HPDE6-E6E7 (cell line): ENCODE data around the gene OLFML1.

Source experiments
- DNase-seq: peaks from one replicate; pipeline ENCODE4 v3.0.0; 2011; ENCODE audit warnings: missing footprints; ENCODE audit errors: extremely low spot score

The OLFML1 gene

GRCh38 chr11:7532405-7533145, 47.3 kb downstream of the OLFML1 start:
- DNase-seq = no peak

DNA sequence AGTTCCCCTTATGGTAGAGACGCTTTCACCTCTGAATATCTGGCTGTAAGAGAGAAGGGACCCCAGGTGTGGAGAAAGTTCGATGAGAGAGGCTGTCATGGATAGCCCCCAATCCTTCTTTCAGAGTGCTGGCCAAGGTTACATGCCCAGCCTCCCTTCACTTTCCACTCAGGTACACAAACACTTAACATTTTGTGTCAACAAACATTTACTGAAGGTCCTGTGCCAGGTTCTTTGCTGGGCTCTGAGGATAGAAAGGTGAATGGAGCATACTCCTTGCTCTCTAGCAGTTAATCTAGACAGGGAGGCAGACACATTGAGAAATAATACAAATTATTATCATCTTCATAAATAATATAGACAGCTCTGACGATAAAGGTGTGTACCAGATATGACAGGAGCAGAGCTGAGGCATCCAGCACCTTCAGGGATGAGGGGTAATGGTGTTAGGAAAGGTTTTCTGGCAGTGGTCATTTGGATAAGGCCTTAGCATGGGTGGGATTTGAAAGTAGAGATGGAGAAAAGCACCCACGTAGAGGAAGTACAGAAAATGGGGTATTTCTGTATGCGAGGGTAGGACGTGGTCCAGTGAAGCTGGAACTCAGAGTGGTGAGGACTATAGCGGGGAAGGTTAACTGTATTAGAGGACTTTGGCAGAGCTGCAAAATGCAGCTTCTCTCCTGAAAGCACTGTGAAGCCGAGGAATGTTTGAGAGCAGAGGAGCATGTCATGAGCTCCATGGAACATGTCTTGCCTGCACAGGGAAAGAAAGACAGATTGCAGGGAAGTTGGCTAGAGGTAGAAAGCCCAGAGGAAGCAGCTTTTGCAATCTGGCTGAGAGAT, 48.1 kb downstream of the OLFML1 start:
- DNase-seq = no peak

DNA sequence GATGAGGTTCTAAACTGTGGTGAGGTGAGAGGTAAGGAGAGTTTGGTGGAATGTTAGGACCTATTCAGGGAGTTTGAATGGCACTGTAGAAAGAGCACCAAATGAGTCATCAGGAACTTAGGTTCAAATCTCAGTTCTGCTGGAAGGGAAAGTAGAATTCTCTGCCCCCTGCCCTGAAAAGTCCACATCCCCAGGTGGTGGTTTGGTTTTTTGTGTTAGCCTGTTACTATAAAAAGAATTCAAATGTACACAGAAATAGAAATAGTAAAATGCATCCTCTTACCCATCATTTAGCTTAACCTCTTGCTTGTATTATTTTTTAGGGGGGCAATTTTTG, 48.7 kb downstream of the OLFML1 start:
- no peak for DNase-seq

DNA sequence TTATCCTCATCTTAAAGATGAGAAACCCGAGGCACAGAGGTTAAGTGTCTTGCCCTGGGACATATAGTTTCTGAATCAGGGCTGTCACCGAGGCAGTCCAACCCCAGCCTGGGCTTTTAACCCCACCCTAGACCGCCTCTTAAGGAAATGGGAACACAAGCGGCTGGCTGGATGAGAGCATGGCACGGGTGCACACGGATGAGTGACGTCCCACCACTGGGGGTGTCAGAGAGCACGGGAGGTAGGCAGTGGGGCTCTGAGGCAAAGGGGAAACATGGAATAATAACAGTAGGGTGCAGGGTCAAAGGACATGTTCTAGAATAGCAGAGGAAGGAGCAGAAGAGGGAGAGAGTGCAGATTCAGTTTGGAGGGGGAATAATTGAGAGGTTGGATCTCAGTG, 50.8 kb downstream of the OLFML1 start:
- no peak for DNase-seq

GRCh38 chr11:7537265-7537664, 52.0 kb downstream of the OLFML1 start:
- no peak for DNase-seq

- DNase-seq = no peak
These were observed 52.7 kb downstream of the OLFML1 start for GRCh38 chr11:7538031-7538430.

- DNase-seq = no peak
These were observed 53.5 kb downstream of the OLFML1 start for GRCh38 chr11:7538466-7539454.

GRCh38 chr11:7540830-7541555, 55.7 kb downstream of the OLFML1 start:
- DNase-seq = no peak

DNA sequence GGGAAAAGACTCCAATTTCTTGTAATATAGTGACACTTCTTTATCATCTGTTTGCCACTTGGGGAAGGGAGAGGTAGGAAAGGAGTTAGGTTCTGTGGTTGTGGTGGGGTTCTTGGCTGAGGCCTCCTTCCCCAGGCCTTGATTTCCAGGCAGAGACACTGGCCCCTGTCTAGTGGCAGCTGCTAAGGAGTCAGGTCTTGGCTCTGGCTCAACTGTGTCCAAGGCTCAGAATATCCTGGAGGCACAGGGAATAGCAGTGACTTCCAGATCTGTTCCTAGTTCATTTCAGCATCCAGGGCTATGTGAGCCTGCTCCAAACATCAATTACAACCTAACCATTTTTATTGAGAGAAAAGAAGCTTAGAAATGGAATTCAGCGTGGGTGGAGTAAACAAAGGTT, 58.0 kb downstream of the OLFML1 start:
- no peak for DNase-seq

GRCh38 chr11:7544021-7544420, 58.7 kb downstream of the OLFML1 start:
- DNase-seq = no peak

DNA sequence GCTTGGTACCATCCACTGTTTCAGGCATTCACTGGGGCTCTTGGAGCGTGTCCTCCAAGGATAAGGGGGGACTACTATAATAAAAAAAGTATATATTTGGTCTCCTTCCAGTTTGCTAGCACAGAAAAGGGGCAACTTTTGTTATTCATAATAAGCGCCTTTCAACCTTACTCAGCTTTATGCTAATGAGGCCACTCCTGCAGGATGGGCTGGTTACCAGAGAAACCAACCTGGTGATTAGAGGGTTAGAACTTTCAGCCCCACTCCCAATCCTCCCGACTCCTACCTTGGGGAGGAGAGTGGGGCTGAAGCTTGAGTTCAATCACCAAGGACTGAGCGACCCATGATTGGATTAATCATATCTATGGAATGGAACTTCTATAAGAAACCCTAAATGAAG, 60.3 kb downstream of the OLFML1 start:
- no peak for DNase-seq

- DNase-seq = no peak
These were observed 61.1 kb downstream of the OLFML1 start for GRCh38 chr11:7546324-7546791.

- no peak for DNase-seq
These were observed 62.4 kb downstream of the OLFML1 start for GRCh38 chr11:7547687-7548086.

GRCh38 chr11:7548659-7549274, 63.5 kb downstream of the OLFML1 start:
- DNase-seq = no peak

DNA sequence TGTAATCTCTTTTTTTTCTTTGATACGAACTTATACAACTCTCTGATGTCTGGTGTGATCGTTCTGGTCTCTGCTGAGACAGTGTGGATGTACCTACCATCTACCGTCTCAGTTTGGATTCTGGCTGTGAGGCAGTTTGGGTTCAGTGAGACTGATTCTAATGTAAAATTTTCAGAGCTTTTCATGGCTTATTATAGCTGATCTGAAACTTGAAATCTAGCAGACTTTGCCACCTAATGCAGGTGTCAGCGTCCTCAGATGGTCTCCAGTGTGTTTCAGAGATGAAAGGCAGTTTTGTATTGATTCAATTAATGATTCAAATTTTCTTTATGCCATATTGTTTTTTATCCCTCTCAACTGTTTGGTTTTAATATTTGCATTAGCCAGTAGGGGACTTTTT, 64.4 kb downstream of the OLFML1 start:
- no peak for DNase-seq

- no peak for DNase-seq
These were observed 66.3 kb downstream of the OLFML1 start for GRCh38 chr11:7551571-7551970.

DNA sequence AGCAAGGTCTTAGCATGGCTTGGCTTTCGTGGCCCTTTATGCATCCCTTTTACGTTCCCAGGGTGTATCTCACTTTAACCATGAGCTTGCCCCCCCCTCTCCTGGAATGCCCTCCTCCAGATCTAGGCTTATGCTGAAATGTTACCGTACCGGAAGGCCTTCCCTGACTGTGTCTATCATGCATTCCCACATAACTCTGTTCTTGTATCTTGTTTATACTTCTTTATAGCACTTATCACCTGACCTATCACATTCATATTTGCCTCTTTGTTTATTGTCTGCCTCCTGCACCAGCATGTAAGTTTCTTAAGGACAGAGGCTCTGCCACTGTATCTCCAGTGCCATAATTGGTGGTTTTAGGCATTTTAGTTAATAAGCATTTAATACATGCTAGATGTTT, 67.4 kb downstream of the OLFML1 start:
- DNase-seq = no peak

DNA sequence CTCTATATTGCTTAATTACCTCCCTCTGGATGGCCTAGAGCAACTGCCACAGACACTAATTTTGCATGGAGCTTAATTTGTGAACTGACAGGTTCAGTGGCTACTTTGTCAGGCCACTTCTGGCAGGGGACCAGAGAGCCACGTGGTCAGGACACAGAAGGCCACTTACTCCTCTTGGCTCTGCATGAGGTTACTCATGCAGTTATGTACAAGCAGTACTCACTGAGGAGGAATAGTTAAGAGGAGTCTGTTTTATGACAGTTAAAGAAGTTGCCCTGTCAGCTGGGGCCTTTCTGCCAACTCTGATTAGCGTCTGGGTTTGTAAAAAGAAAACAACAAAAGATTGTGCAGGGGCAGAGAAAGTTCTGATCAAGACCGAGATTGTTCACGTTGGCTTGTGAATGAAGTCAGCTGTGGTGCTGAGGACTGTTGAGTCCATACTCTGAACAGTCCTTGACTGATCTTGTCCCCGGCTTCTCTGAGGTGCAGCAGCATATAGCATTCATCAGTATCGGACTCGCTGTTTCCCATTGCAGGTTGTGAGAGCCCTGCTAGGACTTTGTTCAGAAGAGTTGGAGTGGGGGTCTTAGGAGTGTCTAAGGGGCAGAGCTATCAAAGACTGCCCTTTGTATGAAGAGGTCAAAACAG, 69.9 kb downstream of the OLFML1 start:
- no peak for DNase-seq

- DNase-seq = no peak
These were observed 72.7 kb downstream of the OLFML1 start for GRCh38 chr11:7558046-7558445.
